Osteoblast (primary cell): ENCODE data around the gene FRMD8. TPM values are rescaled to one million over a fixed set of nuclear protein-coding genes. Genes with fewer than 3 reads are reported as not detected.
A peak's percentile ranks its signal among the peaks of the same experiment; 100 is the strongest.

Experiments
- DNase-seq: peaks from one replicate; pipeline ENCODE4 v3.0.0; 2011; ENCODE audit warnings: low spot score, mixed read lengths; ENCODE audit not compliant: insufficient read length; ENCODE audit errors: missing footprints
- H2AFZ ChIP-seq: 2 replicates; pipeline ENCODE4 v1.6.0; 2011; ENCODE audit warnings: mild to moderate bottlenecking, low read length
- H3K27ac ChIP-seq: 2 replicates; pipeline ENCODE4 v1.5.1; 2011; ENCODE audit warnings: mild to moderate bottlenecking, low read depth, low read length, moderate library complexity
- H3K27me3 ChIP-seq: 2 replicates; pipeline ENCODE4 v1.6.0; 2012; ENCODE audit warnings: mild to moderate bottlenecking, control low read depth, inconsistent platforms, low read length, moderate library complexity; ENCODE audit not compliant: insufficient read depth
- H3K36me3 ChIP-seq: 2 replicates; pipeline ENCODE4 v1.5.1; 2011; ENCODE audit warnings: mild to moderate bottlenecking, low read length, control low read depth, moderate library complexity; ENCODE audit not compliant: insufficient read depth
- H3K4me1 ChIP-seq: 2 replicates; pipeline ENCODE4 v1.5.1; 2011; ENCODE audit warnings: mild to moderate bottlenecking, low read length, control low read depth, moderate library complexity; ENCODE audit not compliant: insufficient read depth
- H3K4me2 ChIP-seq: 2 replicates; pipeline ENCODE4 v1.6.0; 2011; ENCODE audit warnings: mild to moderate bottlenecking, low read length; ENCODE audit not compliant: insufficient read depth
- H3K4me3 ChIP-seq: fragments of 200-600 bp; sonication (generic); 3 replicates; pipeline ENCODE4 v1.5.1; 2012; ENCODE audit warnings: mild to moderate bottlenecking, low read length, inconsistent platforms; ENCODE audit not compliant: insufficient read depth
- H3K79me2 ChIP-seq: 2 replicates; pipeline ENCODE4 v1.6.0; 2012; ENCODE audit warnings: mild to moderate bottlenecking, low read length, control low read depth, inconsistent platforms; ENCODE audit not compliant: insufficient read depth
- H3K9me3 ChIP-seq: 2 replicates; pipeline ENCODE4 v1.5.1; 2011; ENCODE audit warnings: low read depth, low read length, control low read depth
- H4K20me1 ChIP-seq: 2 replicates; pipeline ENCODE4 v1.6.0; 2012; ENCODE audit warnings: mild to moderate bottlenecking, low read length, control low read depth; ENCODE audit not compliant: insufficient read depth
- total RNA-seq: library from RNA; depleted of rRNA; stranded (reverse); fragments of >200 nt; gene quantifications from 2 replicates; pipeline ENCODE4 v1.2.3, GENCODE V29; 2012
- TF ChIP-seq, protein P1 (sequence below): IDR thresholded peaks from 2 replicates; pipeline ENCODE4 v1.5.1; 2011; ENCODE audit warnings: mild to moderate bottlenecking, low read depth, low read length, moderate library complexity; ENCODE audit errors: extremely low read depth

FRMD8 gene
- total RNA-seq, 1 donor = 78.2 TPM

- Histone ChIP-seq H3K4me1 (no peaks in the 10 kb centered on the region), H4K20me1 (peaks cover 9% of the 10 kb centered on the region), H3K4me2 (no peak overlapping the region), H3K9me3 (no peaks in the 10 kb centered on the region), H3K27ac (no peak overlapping the region), H3K79me2 (peaks cover 31% of the 10 kb centered on the region), H3K36me3 (peaks cover 58% of the 10 kb centered on the region), H2AFZ (no peak overlapping the region), H3K4me3 (no peak overlapping the region), H3K27me3 (no peaks in the 10 kb centered on the region)
- DNase-seq = peak; percentile 74
- TF ChIP-seq, protein P1, sequence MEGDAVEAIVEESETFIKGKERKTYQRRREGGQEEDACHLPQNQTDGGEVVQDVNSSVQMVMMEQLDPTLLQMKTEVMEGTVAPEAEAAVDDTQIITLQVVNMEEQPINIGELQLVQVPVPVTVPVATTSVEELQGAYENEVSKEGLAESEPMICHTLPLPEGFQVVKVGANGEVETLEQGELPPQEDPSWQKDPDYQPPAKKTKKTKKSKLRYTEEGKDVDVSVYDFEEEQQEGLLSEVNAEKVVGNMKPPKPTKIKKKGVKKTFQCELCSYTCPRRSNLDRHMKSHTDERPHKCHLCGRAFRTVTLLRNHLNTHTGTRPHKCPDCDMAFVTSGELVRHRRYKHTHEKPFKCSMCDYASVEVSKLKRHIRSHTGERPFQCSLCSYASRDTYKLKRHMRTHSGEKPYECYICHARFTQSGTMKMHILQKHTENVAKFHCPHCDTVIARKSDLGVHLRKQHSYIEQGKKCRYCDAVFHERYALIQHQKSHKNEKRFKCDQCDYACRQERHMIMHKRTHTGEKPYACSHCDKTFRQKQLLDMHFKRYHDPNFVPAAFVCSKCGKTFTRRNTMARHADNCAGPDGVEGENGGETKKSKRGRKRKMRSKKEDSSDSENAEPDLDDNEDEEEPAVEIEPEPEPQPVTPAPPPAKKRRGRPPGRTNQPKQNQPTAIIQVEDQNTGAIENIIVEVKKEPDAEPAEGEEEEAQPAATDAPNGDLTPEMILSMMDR = no peak
These were observed 10.6 kb downstream of the FRMD8 start for GRCh38 chr11:65396769-65397745.

DNA sequence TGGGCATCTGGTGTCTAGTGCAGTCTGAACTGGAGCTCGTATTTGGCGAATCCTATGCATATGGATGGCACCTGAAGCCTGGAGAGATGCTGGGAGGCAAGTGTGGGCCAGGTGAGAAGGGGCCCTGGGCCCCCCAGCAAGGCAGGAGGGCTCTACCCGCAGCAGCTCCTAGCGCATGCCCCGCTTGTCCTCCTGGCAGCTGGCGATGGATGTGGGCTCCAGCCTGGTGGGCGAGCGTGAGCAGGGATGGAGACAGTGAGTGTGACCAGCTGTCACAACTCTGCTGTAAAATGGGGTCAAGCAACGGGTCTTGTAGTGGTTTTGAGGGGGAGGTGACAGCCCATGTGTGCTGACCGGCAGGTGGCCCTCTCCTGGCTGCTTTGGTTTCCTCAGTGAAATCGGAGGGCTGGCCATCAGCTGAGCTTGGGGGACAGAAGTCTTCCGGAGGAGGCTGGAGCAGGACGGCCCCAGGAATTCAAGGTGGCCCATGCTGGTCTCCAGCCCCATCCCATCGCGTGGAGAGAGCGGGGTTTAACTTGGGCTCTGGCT lies 12.0 kb downstream of the FRMD8 start:
- TF ChIP-seq, protein P1 = no peak
- H3K4me1 ChIP-seq = no peaks in the 10 kb centered on the region
- no peak overlapping the region for H3K4me2 ChIP-seq
- H2AFZ ChIP-seq = no peak overlapping the region
- H3K4me3 ChIP-seq = no peak overlapping the region
- peaks cover 64% of the 10 kb centered on the region for H3K36me3 ChIP-seq
- peaks cover 18% of the 10 kb centered on the region for H3K79me2 ChIP-seq
- no peak overlapping the region for H3K27ac ChIP-seq
- peak; percentile 68 for DNase-seq
- H3K27me3 ChIP-seq = no peaks in the 10 kb centered on the region
- H4K20me1 ChIP-seq = peaks cover under 1% of the 10 kb centered on the region
- H3K9me3 ChIP-seq = no peaks in the 10 kb centered on the region

DNA sequence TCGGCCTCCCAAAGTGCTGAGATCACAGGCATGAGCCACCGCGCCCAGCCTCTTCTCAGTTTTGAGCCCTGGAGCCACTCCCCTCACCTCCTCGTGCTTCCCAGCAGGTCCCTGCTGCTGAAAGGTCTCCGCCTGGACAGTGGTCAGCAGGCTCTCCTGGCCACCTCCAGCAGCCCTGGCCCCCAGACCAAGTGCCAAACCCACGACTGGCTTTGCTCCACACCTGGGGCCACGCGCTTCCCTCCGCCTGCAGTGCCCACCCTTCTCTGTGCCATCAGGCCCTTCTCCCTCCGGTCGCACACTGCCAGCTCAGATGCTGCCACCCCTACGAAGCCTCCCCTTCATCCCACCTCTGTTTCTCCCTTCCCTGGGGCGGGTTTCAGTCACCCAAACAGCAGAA lies 12.8 kb downstream of the FRMD8 start:
- H3K9me3 ChIP-seq = no peaks in the 10 kb centered on the region
- H3K4me3 ChIP-seq = no peak overlapping the region
- no peaks in the 10 kb centered on the region for H4K20me1 ChIP-seq
- H2AFZ ChIP-seq = no peak overlapping the region
- peaks cover 12% of the 10 kb centered on the region for H3K79me2 ChIP-seq
- peak; percentile 64 for DNase-seq
- H3K27me3 ChIP-seq = no peaks in the 10 kb centered on the region
- H3K27ac ChIP-seq = no peak overlapping the region
- no peaks in the 10 kb centered on the region for H3K4me1 ChIP-seq
- H3K4me2 ChIP-seq = no peak overlapping the region
- peaks cover 60% of the 10 kb centered on the region for H3K36me3 ChIP-seq
- TF ChIP-seq, protein P1 = no peak

DNA sequence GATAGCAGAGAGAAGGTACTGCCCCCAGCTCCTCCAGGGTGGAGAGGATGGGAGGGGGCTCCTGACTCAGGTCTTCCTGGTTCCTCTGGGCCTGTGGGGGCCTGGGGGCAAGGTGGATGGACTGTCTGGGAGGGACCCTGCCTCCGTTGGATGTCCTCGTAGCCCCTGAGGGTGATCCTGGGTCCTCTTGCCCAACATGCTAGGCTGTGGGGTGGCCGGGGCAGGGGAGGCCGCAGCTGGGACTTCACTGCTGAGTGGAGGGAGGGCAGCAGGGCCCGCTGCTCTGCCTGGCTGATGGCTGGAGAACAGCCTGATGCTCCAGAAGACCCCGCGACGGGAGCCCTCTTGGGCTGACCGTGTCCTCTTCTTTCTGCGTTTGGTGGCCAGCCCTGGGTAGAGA lies 13.4 kb downstream of the FRMD8 start:
- TF ChIP-seq, protein P1 = no peak

More for the DNA sequence above, 13.4 kb downstream of the FRMD8 start:
- no peaks in the 10 kb centered on the region for H3K4me1 ChIP-seq
- no peaks in the 10 kb centered on the region for H3K9me3 ChIP-seq
- H3K4me2 ChIP-seq = no peak overlapping the region
- peaks cover 7% of the 10 kb centered on the region for H3K79me2 ChIP-seq
- no peaks in the 10 kb centered on the region for H3K27me3 ChIP-seq
- peaks cover 3% of the 10 kb centered on the region for H4K20me1 ChIP-seq
- no peak overlapping the region for H2AFZ ChIP-seq
- no peak overlapping the region for H3K27ac ChIP-seq
- DNase-seq = no peak
- peaks cover 59% of the 10 kb centered on the region for H3K36me3 ChIP-seq
- H3K4me3 ChIP-seq = no peak overlapping the region
